ENCODE results near the gene C20orf141.

C20orf141 gene

GRCh38 chr20:2840138-2840966 is 25.6 kb downstream of the C20orf141 start, which contains the start of the genes PCED1A and VPS16:
Gene PCED1A (minus strand): TSS chr20:2840655. CDS start chr20:2839912, 743 bp downstream.
Gene VPS16 (plus strand): TSS chr20:2840745. CDS start chr20:2840775, 30 bp downstream.
- H3K27ac ChIP-seq: peak within 1 kb of the TSS; percentile 60 to 98 (median 92)
- peak within 1 kb of the TSS; percentile 52 to 94 (median 88) for H3K4me3 ChIP-seq

DNA sequence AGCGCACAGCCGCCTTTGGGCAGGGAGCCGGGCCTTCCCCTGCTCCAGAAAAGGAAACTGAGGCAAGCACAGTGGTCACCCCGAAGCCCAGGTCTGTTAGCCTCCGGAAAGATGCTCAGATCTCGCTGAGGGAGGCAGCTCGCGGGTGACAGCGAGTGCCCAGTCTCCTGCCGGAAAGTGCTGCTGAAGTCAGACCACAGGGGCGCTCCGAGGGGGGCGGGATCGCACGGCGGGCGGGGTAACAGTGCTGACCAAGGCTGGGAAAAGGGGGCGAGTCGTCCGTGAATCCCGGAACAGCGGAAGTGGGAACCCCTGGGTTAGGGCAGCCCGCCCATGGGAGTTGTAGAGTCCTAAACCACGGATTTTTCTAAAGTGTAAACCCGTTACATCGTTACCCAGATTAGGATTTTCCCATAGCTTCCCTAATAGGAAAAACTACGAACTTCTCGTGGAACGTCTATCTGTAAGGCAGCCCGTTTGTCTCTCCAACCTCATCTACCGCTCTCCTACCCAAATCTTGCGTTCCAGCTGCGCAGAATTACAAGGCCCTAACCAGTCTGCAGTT is 26.3 kb downstream of the C20orf141 start:
- H3K27ac ChIP-seq: peak overlapping the region; percentile 39 to 98 (median 92)
- H3K4me3 ChIP-seq: peak overlapping the region; percentile 52 to 94 (median 88)

DNA sequence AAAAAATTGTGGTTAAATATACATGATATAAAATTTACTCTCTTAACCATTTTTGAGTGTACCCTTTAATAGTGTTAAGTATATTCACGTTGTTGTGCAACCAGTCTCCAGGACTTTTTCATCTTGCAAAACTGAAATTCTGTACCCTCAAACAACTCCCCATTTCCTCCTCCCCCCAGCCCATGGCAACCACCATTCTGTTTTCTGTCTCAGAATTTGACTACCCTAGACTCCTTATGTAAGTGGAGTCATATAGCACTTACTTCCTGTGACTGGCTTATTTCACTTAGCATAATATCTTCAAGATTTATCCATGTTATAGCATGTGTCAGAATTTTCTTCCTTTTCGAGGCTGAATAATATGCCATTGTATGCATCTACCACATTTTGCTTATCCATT is 30.8 kb downstream of the C20orf141 start:
- no peak overlapping the region for H3K27ac ChIP-seq
- H3K4me3 ChIP-seq: no peak overlapping the region

DNA sequence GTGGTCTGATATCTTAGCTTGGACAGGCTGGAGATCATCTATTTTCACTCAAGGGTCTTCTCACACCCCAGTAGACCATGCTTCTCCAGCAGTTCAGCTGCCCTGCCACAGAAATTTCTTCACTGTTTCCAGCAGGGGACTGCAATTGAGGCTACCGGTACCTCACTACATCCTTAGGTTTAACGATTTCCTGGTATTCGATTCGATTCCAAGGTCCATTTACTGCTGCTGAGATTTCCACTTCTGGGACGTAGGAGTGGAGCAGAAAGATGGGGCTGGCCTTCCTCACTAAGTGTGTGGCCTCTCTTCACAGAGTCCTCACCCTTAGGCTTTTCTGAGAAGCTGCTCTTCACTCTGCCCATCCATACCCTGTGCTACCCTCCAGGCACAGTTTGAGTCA is 31.9 kb downstream of the C20orf141 start:
- no peak overlapping the region for H3K4me3 ChIP-seq

DNA sequence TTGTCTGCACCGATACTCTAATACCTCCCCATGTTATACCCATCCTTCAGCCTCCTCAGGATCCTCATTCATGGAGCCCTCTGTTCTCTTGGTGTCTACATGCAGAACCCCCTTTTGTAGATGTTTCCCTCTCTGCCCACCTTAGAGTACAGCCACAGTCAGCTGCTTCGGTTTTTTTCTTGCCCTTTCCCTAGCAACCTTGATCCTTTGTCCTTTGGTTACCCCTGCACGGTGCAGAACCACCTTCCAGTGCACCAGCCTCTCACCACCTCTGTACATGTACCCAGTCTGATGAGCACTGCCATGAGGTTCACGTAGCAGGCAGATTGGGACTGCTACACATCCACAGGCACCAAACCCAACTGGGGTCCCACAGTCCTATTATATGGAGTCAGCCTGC is 33.0 kb downstream of the C20orf141 start:
- Histone ChIP-seq H3K4me3 (no peak overlapping the region), H3K27ac (no peak overlapping the region)

More for the DNA sequence above, 31.9 kb downstream of the C20orf141 start:
- H3K27ac ChIP-seq: no peak overlapping the region

DNA sequence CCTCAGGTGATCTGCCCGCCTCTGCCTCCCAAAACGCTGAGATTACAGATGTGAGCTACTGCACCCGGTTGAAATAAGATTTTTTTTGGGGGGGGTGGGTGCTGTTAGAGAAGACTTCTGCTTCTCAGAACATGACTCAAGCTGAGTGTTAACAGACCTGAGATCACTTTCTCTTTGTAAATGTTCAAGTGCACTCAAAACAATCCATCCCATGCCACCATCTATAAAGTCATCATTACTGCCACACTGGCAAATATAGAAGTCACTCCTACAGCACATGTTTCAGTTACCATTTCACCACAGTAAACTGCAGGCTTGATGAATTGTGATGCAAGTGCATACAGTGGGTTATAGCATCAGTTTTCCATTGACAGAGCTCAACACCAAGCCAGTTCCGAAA is 34.7 kb downstream of the C20orf141 start:
- Histone ChIP-seq H3K4me3 (no peak overlapping the region), H3K27ac (no peak overlapping the region)

GRCh38 chr20:2851086-2851485 is 36.3 kb downstream of the C20orf141 start:
- no peak overlapping the region for H3K4me3 ChIP-seq
- H3K27ac ChIP-seq: no peak overlapping the region

- H3K4me3 ChIP-seq: no peak overlapping the region
- H3K27ac ChIP-seq: no peak overlapping the region
Measured at GRCh38 chr20:2858591-2858990, 43.8 kb downstream of the C20orf141 start.

DNA sequence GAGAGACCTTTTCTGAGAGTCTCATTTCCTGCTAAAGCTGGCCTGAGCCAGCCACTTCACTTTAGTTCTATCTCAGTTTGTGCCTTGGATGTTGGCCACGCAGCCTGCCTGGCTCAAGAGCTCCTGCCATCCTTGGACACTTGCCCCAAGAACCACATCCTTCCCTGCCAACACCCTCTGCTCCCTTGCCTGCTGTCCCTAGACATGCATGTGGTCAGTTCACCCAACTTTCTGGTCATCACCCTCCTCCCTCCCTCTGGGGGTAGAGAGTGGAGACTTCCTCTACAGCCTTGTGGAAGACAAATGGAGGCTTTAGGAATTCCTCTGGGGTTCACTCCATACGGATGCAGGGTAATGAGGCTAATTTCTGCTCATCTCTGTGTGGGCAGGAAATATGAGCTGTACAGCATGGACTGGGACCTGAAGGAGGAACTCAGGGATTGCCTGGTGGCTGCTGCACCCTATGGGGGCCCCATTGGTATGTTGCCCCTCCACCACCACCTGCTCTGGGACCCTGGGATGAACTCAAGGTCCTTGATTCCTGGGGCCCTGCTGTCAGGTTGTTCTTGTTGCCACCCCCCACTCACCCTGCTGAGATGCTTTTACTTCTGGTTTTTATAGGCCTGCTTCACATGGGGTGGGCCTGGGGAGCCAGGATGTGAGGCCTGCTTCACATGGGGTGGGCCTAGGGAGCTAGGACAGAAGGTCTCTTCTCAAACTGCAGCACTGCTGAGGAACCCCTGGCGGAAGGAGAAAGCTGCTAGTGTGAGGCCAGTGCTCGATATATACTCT is 44.7 kb downstream of the C20orf141 start:
- H3K4me3 ChIP-seq: no peak overlapping the region

DNA sequence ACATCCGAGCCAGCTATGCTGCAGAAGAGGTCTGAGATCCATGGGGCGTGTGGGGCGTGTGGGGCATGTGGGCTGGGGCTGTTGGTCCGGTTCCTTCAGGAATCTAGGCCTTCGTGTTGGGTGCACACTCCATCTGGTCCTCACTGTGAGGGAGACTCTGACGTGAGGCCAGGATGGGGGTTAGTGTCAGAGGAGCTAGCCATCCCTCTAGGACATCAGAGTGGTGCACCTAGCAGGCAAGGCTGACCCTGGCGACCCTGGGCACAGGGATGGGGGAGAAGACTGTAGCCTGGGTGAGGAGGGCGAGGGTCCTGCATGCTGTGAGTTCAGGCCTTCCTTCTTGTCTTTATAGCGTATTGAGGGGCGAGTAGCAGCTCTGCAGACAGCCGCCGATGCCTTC is 49.8 kb downstream of the C20orf141 start:
- Histone ChIP-seq H3K27ac (no peak overlapping the region), H3K4me3 (no peak overlapping the region)

More for the DNA sequence above, 44.7 kb downstream of the C20orf141 start:
- no peak overlapping the region for H3K27ac ChIP-seq

DNA sequence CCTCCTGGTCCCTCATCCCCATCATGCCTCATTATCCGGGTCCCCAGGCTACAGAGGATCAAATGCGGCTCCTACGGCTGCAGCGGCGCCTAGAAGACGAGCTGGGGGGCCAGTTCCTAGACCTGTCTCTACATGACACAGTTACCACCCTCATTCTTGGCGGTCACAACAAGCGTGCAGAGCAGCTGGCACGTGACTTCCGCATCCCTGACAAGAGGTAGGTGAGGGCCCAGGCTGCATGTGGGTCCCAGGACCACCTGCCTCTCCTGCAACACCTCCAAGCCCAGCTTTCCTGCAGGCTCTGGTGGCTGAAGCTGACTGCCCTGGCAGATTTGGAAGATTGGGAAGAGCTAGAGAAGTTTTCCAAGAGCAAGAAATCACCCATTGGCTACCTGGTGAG is 50.3 kb downstream of the C20orf141 start:
- Histone ChIP-seq H3K27ac (peak overlapping the region in 1 of 21 experiments; percentile 23), H3K4me3 (no peak overlapping the region)
